Gastroesophageal sphincter (tissue), 3 donors: ENCODE results near the gene CD300H.

Experiments
- POLR2AphosphoS5 ChIP-seq: sonication (generic); formaldehyde crosslinking; IDR thresholded peaks from one replicate; pipeline ENCODE4 v1.6.1; 2017; ENCODE audit warnings: antibody characterized with exemption
- TF ChIP-seq, protein P1 (sequence below), 4 experiments: fragments of 200-600 bp in 2 of 4; fragments of 450-650 bp in 2 of 4; sonication (generic) in 1 of 4; IDR thresholded peaks; one replicate each; pipeline ENCODE4 v1.5.1; 2017 to 2019; ENCODE audit warnings: antibody characterized with exemption in 4 of 4, mild to moderate bottlenecking in 2 of 4, moderate library complexity in 2 of 4

DNA sequence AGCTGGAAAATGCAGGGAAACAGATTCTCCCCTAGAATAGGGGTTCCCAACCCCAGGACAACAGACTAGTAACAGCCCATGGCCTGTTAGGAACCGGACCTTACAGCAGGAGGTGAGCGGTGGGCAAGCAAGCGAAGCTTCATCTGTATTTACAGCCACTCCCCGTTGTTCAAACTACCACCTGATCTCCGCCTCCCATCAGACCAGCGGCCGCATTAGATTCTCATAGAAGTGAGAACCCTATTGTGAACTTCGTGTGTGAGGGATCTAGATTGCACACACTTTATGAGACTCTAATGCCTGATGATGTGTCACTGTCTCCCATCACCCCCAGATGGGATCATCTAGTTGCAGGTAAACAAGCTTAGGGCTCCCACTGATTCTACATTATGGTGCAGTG lies 39.6 kb downstream of the CD300H start:
- TF ChIP-seq POLR2AphosphoS5 = no peak
- TF ChIP-seq, protein P1, sequence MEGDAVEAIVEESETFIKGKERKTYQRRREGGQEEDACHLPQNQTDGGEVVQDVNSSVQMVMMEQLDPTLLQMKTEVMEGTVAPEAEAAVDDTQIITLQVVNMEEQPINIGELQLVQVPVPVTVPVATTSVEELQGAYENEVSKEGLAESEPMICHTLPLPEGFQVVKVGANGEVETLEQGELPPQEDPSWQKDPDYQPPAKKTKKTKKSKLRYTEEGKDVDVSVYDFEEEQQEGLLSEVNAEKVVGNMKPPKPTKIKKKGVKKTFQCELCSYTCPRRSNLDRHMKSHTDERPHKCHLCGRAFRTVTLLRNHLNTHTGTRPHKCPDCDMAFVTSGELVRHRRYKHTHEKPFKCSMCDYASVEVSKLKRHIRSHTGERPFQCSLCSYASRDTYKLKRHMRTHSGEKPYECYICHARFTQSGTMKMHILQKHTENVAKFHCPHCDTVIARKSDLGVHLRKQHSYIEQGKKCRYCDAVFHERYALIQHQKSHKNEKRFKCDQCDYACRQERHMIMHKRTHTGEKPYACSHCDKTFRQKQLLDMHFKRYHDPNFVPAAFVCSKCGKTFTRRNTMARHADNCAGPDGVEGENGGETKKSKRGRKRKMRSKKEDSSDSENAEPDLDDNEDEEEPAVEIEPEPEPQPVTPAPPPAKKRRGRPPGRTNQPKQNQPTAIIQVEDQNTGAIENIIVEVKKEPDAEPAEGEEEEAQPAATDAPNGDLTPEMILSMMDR (IDR thresholded peaks at IDR 0.05) = no peak
